HEK293T (cell line): ENCODE data around the gene PRR36.

Experiments used
- CTCF ChIA-PET: fragments of 350-600 bp; formaldehyde crosslinking; extraction: SDS; loops from one replicate; lab custom pipeline; 2021; ENCODE audit warnings: antibody characterized with exemption, inconsistent platforms; lab: Yijun Ruan, JAX
- POLR2A ChIA-PET: fragments of 350-600 bp; formaldehyde crosslinking; extraction: SDS; loops from one replicate; lab custom pipeline; 2020; ENCODE audit warnings: antibody characterized with exemption, inconsistent platforms; lab: Yijun Ruan, JAX
- DNase-seq: peaks from one replicate; pipeline ENCODE4 v3.0.0; 2012; ENCODE audit warnings: mixed read lengths; ENCODE audit errors: extremely low spot score
- ARNT ChIP-seq: fragments of 450-650 bp; IDR thresholded peaks from 2 replicates; pipeline ENCODE4 v1.6.1; 2017; ENCODE audit warnings: mild to moderate bottlenecking
- BHLHE40 ChIP-seq: fragments of 450-650 bp; IDR thresholded peaks from 2 replicates; pipeline ENCODE4 v1.6.1; 2016; ENCODE audit warnings: mild to moderate bottlenecking, moderate library complexity, borderline replicate concordance
- CTBP1 ChIP-seq: fragments of 450-650 bp; IDR thresholded peaks from 2 replicates; pipeline ENCODE4 v1.6.1; 2016; ENCODE audit warnings: borderline replicate concordance
- ELF4 ChIP-seq: fragments of 450-650 bp; IDR thresholded peaks from 2 replicates; pipeline ENCODE4 v1.6.1; 2017; ENCODE audit warnings: antibody characterized with exemption
- FOXA1 ChIP-seq: fragments of 450-650 bp; IDR thresholded peaks from 2 replicates; pipeline ENCODE4 v1.6.1; 2016; ENCODE audit warnings: mild to moderate bottlenecking
- FOXK2 ChIP-seq: fragments of 450-650 bp; IDR thresholded peaks from 2 replicates; pipeline ENCODE4 v1.6.1; 2016; ENCODE audit warnings: mild to moderate bottlenecking
- FOXM1 ChIP-seq: fragments of 450-650 bp; IDR thresholded peaks from 2 replicates; pipeline ENCODE4 v1.6.1; 2017; ENCODE audit warnings: mild to moderate bottlenecking, borderline replicate concordance
- HDGF ChIP-seq: fragments of 450-650 bp; IDR thresholded peaks from 2 replicates; pipeline ENCODE4 v1.6.1; 2017; ENCODE audit warnings: antibody characterized with exemption, borderline replicate concordance
- L3MBTL2 ChIP-seq: fragments of 450-650 bp; conservative IDR thresholded peaks from 2 replicates; pipeline ENCODE4 v1.6.1; 2016; ENCODE audit warnings: mild to moderate bottlenecking
- LEF1 ChIP-seq: fragments of 450-650 bp; IDR thresholded peaks from 2 replicates; pipeline ENCODE4 v1.6.1; 2017; ENCODE audit warnings: mild to moderate bottlenecking, borderline replicate concordance
- NFRKB ChIP-seq: fragments of 450-650 bp; IDR thresholded peaks from 2 replicates; pipeline ENCODE4 v1.6.1; 2016; ENCODE audit warnings: mild to moderate bottlenecking, moderate library complexity
- SP1 ChIP-seq: fragments of 450-650 bp; IDR thresholded peaks from 2 replicates; pipeline ENCODE4 v1.6.1; 2017
- SUZ12 ChIP-seq: fragments of 450-650 bp; IDR thresholded peaks from 2 replicates; pipeline ENCODE4 v1.6.1; 2016; ENCODE audit warnings: mild to moderate bottlenecking
- TARDBP ChIP-seq: fragments of 450-650 bp; IDR thresholded peaks from 2 replicates; pipeline ENCODE4 v1.6.1; 2016
- ZNF384 ChIP-seq: fragments of 450-650 bp; IDR thresholded peaks from 2 replicates; pipeline ENCODE4 v1.6.1; 2016
- TF ChIP-seq, protein P1 (sequence below): fragments of 450-650 bp; IDR thresholded peaks from 2 replicates; pipeline ENCODE4 v1.6.1; 2016

PRR36 gene

DNA sequence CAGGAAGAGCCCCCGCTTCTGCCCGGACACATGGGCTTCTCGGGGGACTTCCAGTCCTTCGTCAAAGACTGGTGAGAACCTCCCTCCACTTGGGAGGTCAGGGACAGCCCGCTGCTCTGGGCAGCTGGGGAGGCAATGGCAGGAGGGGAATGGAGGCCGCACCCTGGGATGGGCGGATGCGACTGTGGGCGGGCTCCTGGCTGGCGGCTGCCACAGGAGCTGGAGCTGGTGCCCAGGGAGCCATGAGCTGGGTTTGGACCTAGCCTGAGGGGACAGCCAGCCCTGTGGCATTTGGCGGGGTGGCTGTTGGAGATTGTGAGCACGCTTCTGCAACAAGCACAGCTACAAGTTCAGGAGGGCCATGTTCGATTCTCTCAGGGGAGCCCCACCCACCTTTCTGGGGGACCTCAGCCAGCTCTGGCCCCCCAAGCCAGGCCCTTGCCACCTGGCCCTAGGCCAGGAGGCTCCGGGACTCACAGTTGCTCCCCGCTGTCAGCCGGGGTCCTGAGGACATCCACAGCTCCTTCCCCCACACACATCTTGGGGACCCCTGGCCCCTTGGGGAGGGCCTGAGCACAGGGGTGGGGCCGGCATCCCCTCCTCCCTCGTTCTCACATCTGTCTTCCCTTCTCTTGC, 37.4 kb upstream of the PRR36 start:
- CTCF ChIA-PET, result no interaction called here
- TF ChIP-seq FOXA1 (no peak), BHLHE40 (no peak), LEF1 (no peak), NFRKB (no peak), CTBP1 (no peak)
- no peak for DNase-seq

DNA sequence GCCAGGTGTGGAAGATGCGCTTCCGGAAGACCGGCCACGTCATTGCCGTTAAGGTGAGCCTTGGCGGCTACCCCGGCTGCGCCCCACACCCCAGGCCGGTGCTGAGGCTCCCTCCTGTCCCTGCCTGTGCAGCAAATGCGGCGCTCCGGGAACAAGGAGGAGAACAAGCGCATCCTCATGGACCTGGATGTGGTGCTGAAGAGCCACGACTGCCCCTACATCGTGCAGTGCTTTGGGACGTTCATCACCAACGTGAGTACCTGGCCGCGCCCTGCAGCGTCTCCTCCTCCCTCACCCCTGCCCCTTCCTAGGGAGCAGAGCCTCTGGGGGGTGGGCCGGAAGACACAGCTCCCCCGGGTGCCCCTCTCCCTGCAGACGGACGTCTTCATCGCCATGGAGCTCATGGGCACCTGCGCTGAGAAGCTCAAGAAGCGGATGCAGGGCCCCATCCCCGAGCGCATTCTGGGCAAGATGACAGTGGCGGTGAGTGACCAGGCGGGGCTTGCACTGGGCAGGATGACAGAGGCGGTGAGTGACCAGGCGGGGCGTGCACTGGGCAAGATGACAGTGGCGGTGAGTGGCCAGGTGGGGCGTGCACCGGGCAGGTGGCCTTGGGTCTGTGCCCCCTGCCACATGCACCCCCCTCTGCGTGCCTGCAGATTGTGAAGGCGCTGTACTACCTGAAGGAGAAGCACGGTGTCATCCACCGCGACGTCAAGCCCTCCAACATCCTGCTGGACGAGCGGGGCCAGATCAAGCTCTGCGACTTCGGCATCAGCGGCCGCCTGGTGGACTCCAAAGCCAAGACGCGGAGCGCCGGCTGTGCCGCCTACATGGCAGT, 36.4 kb upstream of the PRR36 start:
- no peak for DNase-seq
- TF ChIP-seq ZNF384 (no peak), NFRKB (no peak), CTBP1 (no peak), TARDBP (no peak), LEF1 (no peak), FOXK2 (no peak), ELF4 (no peak), FOXM1 (no peak), SP1 (no peak), BHLHE40 (no peak), L3MBTL2 (no peak), HDGF (no peak), SUZ12 (no peak), ARNT (no peak), FOXA1 (no peak)
- TF ChIP-seq, protein P1, sequence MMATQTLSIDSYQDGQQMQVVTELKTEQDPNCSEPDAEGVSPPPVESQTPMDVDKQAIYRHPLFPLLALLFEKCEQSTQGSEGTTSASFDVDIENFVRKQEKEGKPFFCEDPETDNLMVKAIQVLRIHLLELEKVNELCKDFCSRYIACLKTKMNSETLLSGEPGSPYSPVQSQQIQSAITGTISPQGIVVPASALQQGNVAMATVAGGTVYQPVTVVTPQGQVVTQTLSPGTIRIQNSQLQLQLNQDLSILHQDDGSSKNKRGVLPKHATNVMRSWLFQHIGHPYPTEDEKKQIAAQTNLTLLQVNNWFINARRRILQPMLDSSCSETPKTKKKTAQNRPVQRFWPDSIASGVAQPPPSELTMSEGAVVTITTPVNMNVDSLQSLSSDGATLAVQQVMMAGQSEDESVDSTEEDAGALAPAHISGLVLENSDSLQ, result no peak
- ChIA-PET CTCF (no interaction called here), POLR2A (no interaction called here)

More for the DNA sequence above, 37.4 kb upstream of the PRR36 start:
- POLR2A ChIA-PET, result interaction anchor here (0.8 to 1.5 kb wide), 2 partner anchors 8 kb away, joined by 4 to 7 read pairs; partner anchors contain the start of genes MAP2K7 and SNAPC2

DNA sequence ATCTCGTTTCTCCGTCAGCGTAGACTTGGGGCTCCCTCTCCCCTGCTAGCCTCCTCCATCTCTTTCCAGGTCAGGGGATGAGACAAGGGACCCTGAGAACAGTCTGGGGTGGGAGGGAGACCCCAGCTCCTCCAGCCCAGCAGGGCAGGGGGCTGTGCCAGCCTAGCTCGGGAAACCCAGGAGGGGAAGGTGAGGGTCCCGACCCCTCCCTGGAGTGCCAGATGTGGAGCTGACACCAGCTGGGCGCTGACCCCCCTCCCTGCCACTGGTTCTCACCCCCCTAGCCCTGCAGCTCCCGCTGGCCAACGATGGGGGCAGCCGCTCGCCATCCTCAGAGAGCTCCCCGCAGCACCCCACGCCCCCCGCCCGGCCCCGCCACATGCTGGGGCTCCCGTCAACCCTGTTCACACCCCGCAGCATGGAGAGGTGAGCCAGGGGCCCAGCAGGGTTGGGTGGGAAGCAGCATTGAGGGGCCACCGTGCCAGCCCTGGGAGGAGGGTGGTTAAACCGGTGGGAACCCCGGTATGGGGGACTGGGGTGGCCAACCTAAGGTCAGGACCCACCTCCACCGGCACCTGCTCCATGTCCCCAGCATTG, 35.4 kb upstream of the PRR36 start:
- no peak for TF ChIP-seq SUZ12
- no peak for TF ChIP-seq SP1
- TF ChIP-seq, protein P1, result no peak
- no peak for TF ChIP-seq BHLHE40
- TF ChIP-seq FOXK2, result no peak
- TF ChIP-seq CTBP1, result no peak
- no peak for TF ChIP-seq L3MBTL2
- TF ChIP-seq TARDBP, result no peak
- no peak for TF ChIP-seq FOXM1
- TF ChIP-seq NFRKB, result no peak
- no peak for TF ChIP-seq ELF4
- TF ChIP-seq HDGF, result no peak
- TF ChIP-seq ARNT, result no peak
- TF ChIP-seq LEF1, result no peak
- no peak for TF ChIP-seq FOXA1
- TF ChIP-seq ZNF384, result no peak
- POLR2A ChIA-PET, result interaction anchor here (1.1 kb wide), 1 partner anchor 10 kb away, joined by 3 read pairs; the partner anchor contains the start of gene SNAPC2
- no peak for DNase-seq
- CTCF ChIA-PET, result interaction anchor here (0.5 kb wide), 1 partner anchor 26 kb away, joined by 3 read pairs; no protein-coding TSS in a partner anchor

DNA sequence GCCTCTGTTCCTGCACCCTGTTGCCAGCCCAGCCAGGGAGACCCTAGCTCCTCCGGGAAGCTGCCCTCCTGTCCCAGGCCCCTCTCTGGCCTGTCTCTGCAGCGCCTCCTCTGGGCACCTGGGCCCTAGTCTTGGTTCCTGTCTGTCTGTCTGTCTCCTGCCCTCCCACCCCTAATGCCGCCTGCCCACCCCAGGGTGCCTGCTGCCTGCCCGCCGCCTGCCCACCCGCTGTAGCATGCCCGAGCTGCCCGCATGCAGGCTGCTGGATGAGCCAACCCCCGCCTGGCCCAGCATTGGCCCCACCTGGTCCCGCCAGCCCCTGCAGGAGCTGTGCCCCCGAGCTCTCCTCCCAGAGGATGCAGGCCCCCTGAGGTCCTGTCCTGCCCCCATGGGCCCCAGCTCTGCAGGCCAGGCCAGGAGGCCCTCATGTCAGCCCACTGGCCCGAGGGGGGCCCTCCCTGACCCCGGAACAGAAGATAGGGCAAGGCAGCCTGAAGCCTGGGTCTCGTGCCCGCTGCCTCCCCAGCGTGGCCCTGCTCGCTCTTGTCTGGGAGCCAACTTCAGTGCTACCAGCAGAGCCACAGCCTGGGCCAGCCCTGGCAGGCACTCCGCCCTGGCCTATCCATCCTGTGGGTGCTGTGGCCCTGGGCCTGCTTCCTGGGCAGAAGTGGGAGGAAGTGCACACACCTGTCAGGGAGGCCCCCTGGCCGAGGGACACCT, 34.7 kb upstream of the PRR36 start:
- DNase-seq, result no peak
- ChIA-PET POLR2A (interaction anchor here (1.1 kb wide), 1 partner anchor 11 kb away, joined by 3 read pairs; the partner anchor contains the start of gene SNAPC2), CTCF (interaction anchor here (0.5 to 1.3 kb wide), 2 partner anchors 12 to 25 kb away, joined by 3 to 5 read pairs; no protein-coding TSS in a partner anchor)
- TF ChIP-seq FOXM1, result no peak
- TF ChIP-seq TARDBP, result no peak
- no peak for TF ChIP-seq NFRKB
- TF ChIP-seq CTBP1, result no peak
- no peak for TF ChIP-seq HDGF
- no peak for TF ChIP-seq ARNT
- TF ChIP-seq FOXA1, result no peak
- TF ChIP-seq SUZ12, result no peak
- no peak for TF ChIP-seq ELF4
- no peak for TF ChIP-seq ZNF384
- no peak for TF ChIP-seq SP1
- no peak for TF ChIP-seq LEF1
- TF ChIP-seq BHLHE40, result no peak
- TF ChIP-seq L3MBTL2, result no peak
- TF ChIP-seq, protein P1, result no peak
- no peak for TF ChIP-seq FOXK2
